HepG2 (cell line): ENCODE measurements around the gene CTCF. TPM values are rescaled to one million over a fixed set of nuclear protein-coding genes. Genes with fewer than 3 reads are reported as not detected.

Experiments
- ATAC-seq: fragments of 200-7000 bp; cut with Tn5 transposase; 3 replicates; pipeline ENCODE4 v1.9.1; 2020; ENCODE audit warnings: mild to moderate bottlenecking, moderate library complexity
- BruUV-seq: library from RNA; stranded (reverse); fragments of 400-500 nt; replicated peaks from 2 replicates; lab custom pipeline; 2021; lab: Mats Ljungman, UMichigan
- CTCF ChIA-PET: fragments of 300-600 bp; formaldehyde crosslinking; extraction: SDS; loops from one replicate; lab custom pipeline; 2021; ENCODE audit warnings: low total read pairs, inconsistent platforms, low intra/inter-chr PET ratio; lab: Yijun Ruan, JAX
- POLR2A ChIA-PET: fragments of 350-600 bp; sonication (Branson Sonifier 250); formaldehyde crosslinking; loops from one replicate; lab custom pipeline; 2020; ENCODE audit warnings: antibody characterized with exemption, inconsistent platforms; lab: Yijun Ruan, JAX
- DNase-seq: peaks from one replicate; pipeline ENCODE4 v3.0.0-alpha.2; 2015; ENCODE audit warnings: low spot score
- FAIRE-seq: peaks from 3 replicates; lab custom pipeline; 2011; peaks lifted over from hg19 to GRCh38; lab: Jason Lieb, UNC
- H2AFZ ChIP-seq: one replicate; pipeline ENCODE4 v1.6.1; 2011; ENCODE audit warnings: low read length, inconsistent platforms
- H3K27ac ChIP-seq: fragments of 300-600 bp; 3 replicates; pipeline ENCODE4 v1.8.0; 2011; ENCODE audit warnings: mixed run types, mild to moderate bottlenecking, mixed read lengths, low read length, inconsistent platforms; ENCODE audit not compliant: insufficient read depth; ENCODE audit errors: extremely low read length
- H3K27me3 ChIP-seq, 2 experiments: fragments of 200-600 bp in 1 of 2; 2 replicates in 1 of 2; 3 replicates in 1 of 2; pipeline versions ENCODE4 v1.6.0 to v1.8.0; 2011; ENCODE audit warnings: low read length in 2 of 2, mild to moderate bottlenecking in 2 of 2, moderate library complexity in 2 of 2, inconsistent platforms in 1 of 2; ENCODE audit not compliant: insufficient read depth in 2 of 2, control insufficient read depth in 1 of 2
- H3K36me3 ChIP-seq, 2 experiments: fragments of 200-600 bp in 1 of 2; replicated peaks in 1 of 2; 2 replicates in 1 of 2; 3 replicates in 1 of 2; pipeline versions ENCODE4 v1.5.1 to v1.8.0; 2011; ENCODE audit warnings: low read length in 2 of 2, inconsistent platforms in 1 of 2; ENCODE audit not compliant: insufficient read depth in 2 of 2, control insufficient read depth in 1 of 2
- H3K4me1 ChIP-seq: 2 replicates; pipeline ENCODE4 v1.5.1; 2012; ENCODE audit warnings: low read length, inconsistent platforms; ENCODE audit not compliant: insufficient read depth
- H3K4me2 ChIP-seq: 2 replicates; pipeline ENCODE4 v1.6.0; 2011; ENCODE audit warnings: low read depth, low read length, inconsistent platforms
- H3K4me3 ChIP-seq, 3 experiments: fragments of 200-600 bp in 1 of 3; sonication (generic), shearing (Covaris generic) in 1 of 3; replicated peaks in 1 of 3; 2 replicates each; pipeline ENCODE4 v1.5.1; 2011 to 2016; ENCODE audit warnings: low read length in 3 of 3, inconsistent platforms in 2 of 3, low read depth in 2 of 3, mild to moderate bottlenecking in 2 of 3, control low read depth in 1 of 3, mixed read lengths in 1 of 3; ENCODE audit not compliant: insufficient read depth in 1 of 3
- H3K79me2 ChIP-seq: one replicate; pipeline ENCODE4 v1.6.1; 2011; ENCODE audit warnings: low read length, inconsistent platforms; ENCODE audit not compliant: insufficient read depth
- H3K9ac ChIP-seq: 2 replicates; pipeline ENCODE4 v1.6.0; 2011; ENCODE audit warnings: mild to moderate bottlenecking, low read depth, low read length, inconsistent platforms; ENCODE audit not compliant: insufficient read depth
- H3K9me3 ChIP-seq: 2 replicates; pipeline ENCODE4 v1.5.1; 2012; ENCODE audit warnings: mild to moderate bottlenecking, low read length
- H4K20me1 ChIP-seq: 2 replicates; pipeline ENCODE4 v1.6.0; 2011; ENCODE audit warnings: inconsistent platforms, mild to moderate bottlenecking, low read length, moderate library complexity; ENCODE audit not compliant: insufficient read depth
- AKAP8 ChIP-seq: sonication (generic); formaldehyde crosslinking; IDR thresholded peaks from 2 replicates; pipeline ENCODE4 v1.5.1; 2020; ENCODE audit warnings: mild to moderate bottlenecking, missing genetic modification reagents
- ARID2 ChIP-seq: sonication (generic); formaldehyde crosslinking; IDR thresholded peaks from 2 replicates; pipeline ENCODE4 v1.8.1; 2022; ENCODE audit warnings: mild to moderate bottlenecking, missing genetic modification reagents, borderline replicate concordance
- EED ChIP-seq: sonication (generic); formaldehyde crosslinking; IDR thresholded peaks from 2 replicates; pipeline ENCODE4 v1.5.0; 2020; ENCODE audit warnings: mild to moderate bottlenecking, missing genetic modification reagents
- HDAC6 ChIP-seq: fragments of 200-600 bp; sonication (generic); IDR thresholded peaks from 2 replicates; pipeline ENCODE4 v1.7.0; 2017; ENCODE audit warnings: mild to moderate bottlenecking, antibody characterized with exemption, low read length, low read depth
- KDM3A ChIP-seq: IDR thresholded peaks from 2 replicates; pipeline ENCODE4 v1.6.1; 2018; ENCODE audit warnings: low read depth, missing compliant biosample characterization
- MBNL3 ChIP-seq: fragments of 250-450 bp; sonication (Bioruptor Pico); conservative IDR thresholded peaks from 2 replicates; pipeline ENCODE4 v1.8.0; 2022; ENCODE audit warnings: mild to moderate bottlenecking, inconsistent platforms
- NFKBIZ ChIP-seq: IDR thresholded peaks from 2 replicates; pipeline ENCODE4 v1.6.1; 2018; ENCODE audit warnings: missing genetic modification reagents, missing compliant biosample characterization
- NR2F1 ChIP-seq, 2 experiments: fragments of 450-650 bp in 1 of 2; formaldehyde crosslinking in 1 of 2; IDR thresholded peaks; 2 replicates each; pipeline versions ENCODE4 v1.5.0 to v1.6.1; 2016 to 2020; ENCODE audit warnings: mild to moderate bottlenecking in 1 of 2, missing compliant biosample characterization in 1 of 2, missing genetic modification reagents in 1 of 2, moderate library complexity in 1 of 2
- REPIN1 ChIP-seq: sonication (generic); formaldehyde crosslinking; IDR thresholded peaks from 2 replicates; pipeline ENCODE4 v1.8.0; 2022; ENCODE audit warnings: missing genetic modification reagents, low read depth, mild to moderate bottlenecking, borderline replicate concordance
- SOX6 ChIP-seq, 2 experiments: fragments of 450-650 bp in 1 of 2; sonication (generic) in 1 of 2; formaldehyde crosslinking in 1 of 2; IDR thresholded peaks; 2 replicates each; pipeline versions ENCODE4 v1.4.0 to v1.6.1; 2017 to 2020; ENCODE audit warnings: antibody characterized with exemption in 1 of 2, mild to moderate bottlenecking in 1 of 2, missing genetic modification reagents in 1 of 2
- SPEN ChIP-seq: sonication (generic); formaldehyde crosslinking; IDR thresholded peaks from 2 replicates; pipeline ENCODE4 v1.5.1; 2020; ENCODE audit warnings: low read depth, mild to moderate bottlenecking, missing genetic modification reagents
- STAT5B ChIP-seq: sonication (generic); formaldehyde crosslinking; IDR thresholded peaks from 2 replicates; pipeline ENCODE4 v1.4.0; 2020; ENCODE audit warnings: missing genetic modification reagents
- ZBTB42 ChIP-seq: sonication (generic); formaldehyde crosslinking; IDR thresholded peaks from 2 replicates; pipeline ENCODE4 v1.5.0; 2020; ENCODE audit warnings: mild to moderate bottlenecking, missing genetic modification reagents
- ZNF30 ChIP-seq: sonication (generic); formaldehyde crosslinking; IDR thresholded peaks from 2 replicates; pipeline ENCODE4 v1.5.0; 2020; ENCODE audit warnings: mild to moderate bottlenecking, missing genetic modification reagents
- ZNF367 ChIP-seq: sonication (generic); formaldehyde crosslinking; IDR thresholded peaks from 2 replicates; pipeline ENCODE4 v1.4.0; 2020; ENCODE audit warnings: missing genetic modification reagents, borderline replicate concordance
- ZNF549 ChIP-seq: sonication (generic); formaldehyde crosslinking; IDR thresholded peaks from 2 replicates; pipeline ENCODE4 v1.5.0; 2020; ENCODE audit warnings: missing genetic modification reagents
- in situ Hi-C: cut with HindIII; loops from 2 replicates; pipeline ENCODE4 v1.10.0; 2017; ENCODE audit warnings: low pct_unique_long_range_greater_than_20kb; ENCODE audit not compliant: extremely low pct_ligation_motif_present
- intact Hi-C: fragments of 100-400 bp; cut with micrococcal nuclease; formaldehyde crosslinking; loops from one replicate; pipeline ENCODE4 v1.10.0; 2022; ENCODE audit not compliant: unreplicated experiment
- polyA plus RNA-seq, 8 experiments: library from polyadenylated mRNA; depleted of rRNA in 3 of 8; stranded (reverse) in 7 of 8; unstranded in 1 of 8; fragments of >200 nt; fragmentation: Illumina TruSeq in 4 of 8; extraction: Trizol in 4 of 8; gene quantifications; 2 replicates each; pipeline versions ENCODE4 v1.2.1 to v1.2.3, GENCODE V29; 2011 to 2016; ENCODE audit warnings: low read depth in 4 of 8, missing spikeins in 1 of 8, mixed read lengths in 1 of 8; ENCODE audit not compliant: insufficient read depth in 1 of 8
- total RNA-seq, 5 experiments: library from RNA; depleted of rRNA; stranded (reverse); fragments of >200 nt; fragmentation: Illumina TruSeq; extraction: Trizol; gene quantifications; 2 replicates each; pipeline ENCODE4 v1.2.3, GENCODE V29; 2016; ENCODE audit warnings: low read depth in 1 of 5
- TF ChIP-seq, protein P1 (sequence below): sonication (generic); formaldehyde crosslinking; IDR thresholded peaks from 2 replicates; pipeline ENCODE4 v1.4.0; 2020; ENCODE audit warnings: missing genetic modification reagents, borderline replicate concordance
- TF ChIP-seq, protein P2 (sequence below): sonication (generic); formaldehyde crosslinking; IDR thresholded peaks from 2 replicates; pipeline ENCODE4 v1.4.0; 2020; ENCODE audit warnings: mild to moderate bottlenecking, low read depth, missing genetic modification reagents
- TF ChIP-seq, protein P3 (sequence below): sonication (generic); formaldehyde crosslinking; IDR thresholded peaks from 2 replicates; pipeline ENCODE4 v1.8.0; 2022; ENCODE audit warnings: missing genetic modification reagents, mild to moderate bottlenecking, borderline replicate concordance

Gene CTCF
- total and polyA plus RNA-seq, 2 of the 13 experiments (the other 11 are each of a cell fraction or from before 2014, with no cell fraction given): 19.5 to 37.5 TPM

GRCh38 chr16:67593288-67593687 lies 31.0 kb downstream of the CTCF start (continued):
- no peak for TF ChIP-seq STAT5B (CRISPR knock-in tag)
- no peak for TF ChIP-seq ZNF367 (CRISPR knock-in tag)
- no peak for TF ChIP-seq MBNL3
- TF ChIP-seq NR2F1 (CRISPR knock-in tag; IDR thresholded peaks at IDR 0.05): no peak
- TF ChIP-seq SPEN (CRISPR knock-in tag): no peak

GRCh38 chr16:67593701-67594100 lies 31.4 kb downstream of the CTCF start:
- DNase-seq: no peak
- Histone ChIP-seq H3K79me2 (peaks cover 45% of the 10 kb centered on the region), H3K4me2 (no peak overlapping the region), H3K4me3 (no peak overlapping the region), H3K4me1 (no peaks in the 10 kb centered on the region), H2AFZ (no peak overlapping the region), H3K9me3 (no peaks in the 10 kb centered on the region), H4K20me1 (peaks cover 5% of the 10 kb centered on the region; the same call in 1 of the 2 replicates), H3K27me3 (no peaks in the 10 kb centered on the region), H3K27ac (no peak overlapping the region), H3K9ac (no peak overlapping the region), H3K36me3 (peaks cover 11 to 16% of the 10 kb centered on the region in 2 experiments)
- BruUV-seq: no TSS peak
- POLR2A ChIA-PET: no interaction called here
- FAIRE-seq: no peak
- ATAC-seq: no peak
- CTCF ChIA-PET: no interaction called here
- in situ Hi-C loops (no loop called here), intact Hi-C loops (no loop called here)
- TF ChIP-seq ARID2 (CRISPR knock-in tag) (no peak), ZNF549 (CRISPR knock-in tag) (no peak), AKAP8 (CRISPR knock-in tag) (no peak), ZBTB42 (CRISPR knock-in tag) (no peak), EED (CRISPR knock-in tag) (no peak), KDM3A (CRISPR knock-in tag) (no peak), SOX6 (IDR thresholded peaks at IDR 0.05) (no peak), SOX6 (CRISPR knock-in tag; IDR thresholded peaks at IDR 0.05) (no peak), HDAC6 (no peak), REPIN1 (CRISPR knock-in tag) (no peak), ZNF30 (CRISPR knock-in tag) (no peak), NFKBIZ (CRISPR knock-in tag) (no peak)
- TF ChIP-seq, protein P1, sequence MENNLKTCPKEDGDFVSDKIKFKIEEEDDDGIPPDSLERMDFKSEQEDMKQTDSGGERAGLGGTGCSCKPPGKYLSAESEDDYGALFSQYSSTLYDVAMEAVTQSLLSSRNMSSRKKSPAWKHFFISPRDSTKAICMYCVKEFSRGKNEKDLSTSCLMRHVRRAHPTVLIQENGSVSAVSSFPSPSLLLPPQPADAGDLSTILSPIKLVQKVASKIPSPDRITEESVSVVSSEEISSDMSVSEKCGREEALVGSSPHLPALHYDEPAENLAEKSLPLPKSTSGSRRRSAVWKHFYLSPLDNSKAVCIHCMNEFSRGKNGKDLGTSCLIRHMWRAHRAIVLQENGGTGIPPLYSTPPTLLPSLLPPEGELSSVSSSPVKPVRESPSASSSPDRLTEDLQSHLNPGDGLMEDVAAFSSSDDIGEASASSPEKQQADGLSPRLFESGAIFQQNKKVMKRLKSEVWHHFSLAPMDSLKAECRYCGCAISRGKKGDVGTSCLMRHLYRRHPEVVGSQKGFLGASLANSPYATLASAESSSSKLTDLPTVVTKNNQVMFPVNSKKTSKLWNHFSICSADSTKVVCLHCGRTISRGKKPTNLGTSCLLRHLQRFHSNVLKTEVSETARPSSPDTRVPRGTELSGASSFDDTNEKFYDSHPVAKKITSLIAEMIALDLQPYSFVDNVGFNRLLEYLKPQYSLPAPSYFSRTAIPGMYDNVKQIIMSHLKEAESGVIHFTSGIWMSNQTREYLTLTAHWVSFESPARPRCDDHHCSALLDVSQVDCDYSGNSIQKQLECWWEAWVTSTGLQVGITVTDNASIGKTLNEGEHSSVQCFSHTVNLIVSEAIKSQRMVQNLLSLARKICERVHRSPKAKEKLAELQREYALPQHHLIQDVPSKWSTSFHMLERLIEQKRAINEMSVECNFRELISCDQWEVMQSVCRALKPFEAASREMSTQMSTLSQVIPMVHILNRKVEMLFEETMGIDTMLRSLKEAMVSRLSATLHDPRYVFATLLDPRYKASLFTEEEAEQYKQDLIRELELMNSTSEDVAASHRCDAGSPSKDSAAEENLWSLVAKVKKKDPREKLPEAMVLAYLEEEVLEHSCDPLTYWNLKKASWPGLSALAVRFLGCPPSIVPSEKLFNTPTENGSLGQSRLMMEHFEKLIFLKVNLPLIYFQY (CRISPR knock-in tag): no peak
- TF ChIP-seq, protein P2, sequence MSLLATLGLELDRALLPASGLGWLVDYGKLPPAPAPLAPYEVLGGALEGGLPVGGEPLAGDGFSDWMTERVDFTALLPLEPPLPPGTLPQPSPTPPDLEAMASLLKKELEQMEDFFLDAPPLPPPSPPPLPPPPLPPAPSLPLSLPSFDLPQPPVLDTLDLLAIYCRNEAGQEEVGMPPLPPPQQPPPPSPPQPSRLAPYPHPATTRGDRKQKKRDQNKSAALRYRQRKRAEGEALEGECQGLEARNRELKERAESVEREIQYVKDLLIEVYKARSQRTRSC (CRISPR knock-in tag): no peak
- TF ChIP-seq, protein P3, sequence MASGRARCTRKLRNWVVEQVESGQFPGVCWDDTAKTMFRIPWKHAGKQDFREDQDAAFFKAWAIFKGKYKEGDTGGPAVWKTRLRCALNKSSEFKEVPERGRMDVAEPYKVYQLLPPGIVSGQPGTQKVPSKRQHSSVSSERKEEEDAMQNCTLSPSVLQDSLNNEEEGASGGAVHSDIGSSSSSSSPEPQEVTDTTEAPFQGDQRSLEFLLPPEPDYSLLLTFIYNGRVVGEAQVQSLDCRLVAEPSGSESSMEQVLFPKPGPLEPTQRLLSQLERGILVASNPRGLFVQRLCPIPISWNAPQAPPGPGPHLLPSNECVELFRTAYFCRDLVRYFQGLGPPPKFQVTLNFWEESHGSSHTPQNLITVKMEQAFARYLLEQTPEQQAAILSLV (CRISPR knock-in tag): no peak
